HK-2 (cell line): ENCODE data around the gene IL9.

Experiments used
- DNase-seq: peaks from one replicate; pipeline ENCODE4 v3.0.0-alpha.2; 2018; ENCODE audit not compliant: unreplicated experiment

The IL9 gene

DNA sequence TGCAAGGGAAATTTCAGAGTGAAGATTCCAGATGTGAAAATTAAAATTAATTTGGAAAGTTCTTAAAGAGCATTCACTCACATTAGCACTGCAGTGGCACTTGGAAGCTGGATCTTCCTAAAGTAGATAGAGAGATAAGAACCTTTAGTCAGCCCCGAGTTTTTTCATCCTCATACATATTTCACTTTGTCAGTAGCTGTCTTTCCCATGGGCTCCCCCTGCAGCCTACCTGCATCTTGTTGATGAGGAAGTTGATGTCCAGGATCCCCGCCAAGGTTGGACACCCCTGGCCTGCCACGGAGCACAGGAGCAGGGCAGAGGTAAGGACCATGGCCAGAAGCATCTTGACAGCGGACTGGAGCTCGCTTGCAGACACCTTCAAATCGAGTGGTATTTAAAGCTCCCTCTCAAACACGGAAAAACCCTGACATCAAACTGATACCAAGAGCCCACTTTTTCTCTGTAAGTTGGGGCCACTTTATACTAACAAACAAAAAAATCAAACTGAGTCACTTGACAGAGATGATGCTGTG, at the start of gene IL9:
TSS of gene IL9 (minus strand) at position 368 of the 533 bp plus-strand sequence. CDS start at position 343, 25 bp downstream.
- DNase-seq, result no peak

DNA sequence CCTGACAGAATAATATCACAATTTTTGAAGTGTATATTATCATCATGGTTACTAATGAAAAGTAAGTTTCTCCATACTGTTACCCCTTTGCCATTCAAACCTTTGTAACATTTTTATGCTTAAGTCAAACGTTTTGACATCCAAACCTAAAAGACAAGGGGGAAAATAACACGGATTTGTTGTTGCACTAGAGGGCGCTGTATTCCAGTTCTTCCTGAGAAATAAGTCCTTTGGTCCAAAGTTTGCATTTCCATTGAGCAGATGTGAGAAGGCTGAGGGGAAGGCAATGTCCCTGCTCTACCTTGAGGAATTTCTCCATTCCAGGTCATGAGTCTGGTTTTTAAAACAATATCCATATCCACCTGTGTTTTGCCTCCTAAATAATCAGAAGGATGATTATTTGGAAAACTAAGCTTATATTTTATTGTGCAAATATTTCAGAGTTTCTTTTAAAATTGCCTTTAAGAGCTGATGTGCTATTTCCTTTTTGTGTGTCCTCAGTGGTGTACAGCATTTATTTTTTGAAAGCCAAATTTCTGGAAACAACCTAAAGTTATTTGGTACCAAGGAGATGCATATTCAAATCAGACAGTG, 49.4 kb upstream of the IL9 start:
- peak; percentile 22 for DNase-seq

DNA sequence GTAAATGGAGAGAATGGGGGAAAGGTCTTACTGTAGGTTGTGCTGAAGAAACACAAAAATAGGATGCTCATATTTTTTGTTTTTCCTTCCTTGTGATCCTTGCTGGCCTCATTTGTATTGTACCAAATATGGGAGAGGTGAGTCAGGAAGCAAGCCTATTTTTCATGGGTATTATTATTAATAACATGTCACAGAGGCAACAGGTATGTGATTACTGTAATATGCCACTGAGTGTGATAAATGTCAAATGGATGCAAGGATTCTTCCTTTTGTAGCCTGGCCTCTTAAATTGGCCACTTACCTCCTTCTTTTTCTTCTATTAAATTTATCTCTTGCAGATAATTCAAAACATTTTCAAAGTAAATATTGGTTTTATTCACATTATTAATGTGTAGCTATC, 48.9 kb upstream of the IL9 start:
- no peak for DNase-seq

DNA sequence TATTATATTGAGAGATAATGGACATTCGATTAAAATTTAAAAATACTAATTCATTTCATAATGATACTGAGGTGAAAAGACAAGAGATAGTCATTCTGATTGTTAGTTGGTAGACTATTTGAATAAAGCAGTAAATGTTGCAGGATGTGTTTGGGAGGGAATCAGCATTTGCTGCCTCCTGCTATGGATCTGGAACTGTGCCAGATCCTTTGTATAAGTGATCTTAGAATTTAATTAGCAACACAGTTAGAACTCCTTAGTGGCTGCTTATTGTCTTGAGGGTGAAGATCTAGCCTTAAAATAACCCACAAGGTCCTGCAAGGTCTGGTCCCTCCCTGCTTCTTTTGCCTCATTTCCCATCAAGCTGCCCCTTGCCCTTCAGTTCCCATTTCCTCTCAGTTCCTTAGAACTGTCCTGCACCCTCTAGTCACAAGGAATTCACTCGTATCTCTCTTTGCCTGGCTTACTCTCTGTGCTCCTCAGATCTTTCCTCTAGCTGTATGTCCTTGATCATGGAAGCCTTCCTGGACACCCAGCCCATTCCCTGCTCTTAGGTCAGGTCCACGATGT, 46.6 kb upstream of the IL9 start:
- DNase-seq, result no peak

DNA sequence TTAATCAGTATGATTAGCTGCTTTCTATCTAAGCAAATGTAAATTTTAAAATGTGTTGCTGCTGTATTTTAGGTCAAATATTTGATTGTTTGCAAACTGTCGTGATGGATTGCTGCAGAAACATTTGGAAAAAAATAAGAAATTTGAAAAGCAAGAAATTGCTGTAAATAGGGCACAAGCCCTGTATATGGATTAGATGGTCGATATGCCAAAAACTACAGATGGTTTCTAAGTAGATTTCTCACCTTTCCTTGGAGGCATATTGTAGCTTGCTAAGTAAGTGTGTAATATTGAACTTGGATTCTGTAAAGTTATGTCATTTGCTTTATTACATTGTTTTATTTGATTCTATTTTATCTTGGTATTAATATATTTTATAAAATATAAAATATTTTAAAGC, 46.1 kb upstream of the IL9 start:
- DNase-seq, result no peak

DNA sequence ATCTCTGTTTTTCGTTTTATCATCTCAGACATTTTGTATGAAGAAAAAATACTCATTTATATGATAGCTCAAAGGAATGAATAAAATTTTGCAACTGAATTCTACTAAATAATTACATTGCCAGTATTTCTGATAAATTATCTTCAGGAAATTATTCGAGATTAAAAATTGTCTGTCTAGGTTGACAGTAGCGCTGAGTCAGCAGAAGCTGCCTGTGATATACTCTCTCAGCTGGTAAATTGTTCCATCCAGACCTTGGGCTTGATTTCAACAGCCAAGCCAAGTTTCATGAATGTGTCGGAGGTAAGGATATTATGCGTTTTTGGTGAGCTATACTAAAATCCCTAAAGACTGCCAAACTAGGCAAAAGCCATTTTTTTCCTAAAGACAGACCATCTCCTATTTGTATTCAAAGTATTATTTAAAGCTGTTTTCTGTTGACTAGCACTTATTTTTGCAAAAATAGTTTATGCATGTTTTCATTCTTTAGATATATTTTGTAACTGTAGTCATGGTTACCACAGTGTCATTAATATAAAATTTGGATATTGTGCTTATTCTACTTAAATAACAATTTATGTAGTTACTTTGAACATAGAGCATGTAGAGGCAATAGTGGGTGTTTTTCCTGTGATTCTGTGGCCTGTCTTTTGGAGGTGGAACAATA, 41.7 kb upstream of the IL9 start:
- no peak for DNase-seq

DNA sequence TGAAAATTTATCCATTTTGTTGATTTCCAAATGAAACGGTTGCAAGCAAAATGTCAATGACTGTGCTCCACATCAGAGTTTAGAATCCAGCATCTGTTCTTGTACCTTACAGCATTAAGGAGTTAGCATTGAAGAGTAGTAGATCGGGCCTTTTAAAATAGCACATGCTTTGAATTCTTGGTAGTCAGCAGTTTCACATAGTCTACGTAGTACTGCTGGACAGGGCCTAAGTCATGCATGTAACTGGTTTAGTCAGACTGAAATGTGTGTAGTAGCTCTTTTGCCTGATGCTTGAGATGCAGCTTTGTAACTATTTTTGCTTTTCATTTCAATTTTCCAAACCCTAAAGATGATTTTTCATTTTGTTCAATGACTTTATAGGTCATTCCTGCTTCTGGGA, 39.3 kb upstream of the IL9 start:
- no peak for DNase-seq

DNA sequence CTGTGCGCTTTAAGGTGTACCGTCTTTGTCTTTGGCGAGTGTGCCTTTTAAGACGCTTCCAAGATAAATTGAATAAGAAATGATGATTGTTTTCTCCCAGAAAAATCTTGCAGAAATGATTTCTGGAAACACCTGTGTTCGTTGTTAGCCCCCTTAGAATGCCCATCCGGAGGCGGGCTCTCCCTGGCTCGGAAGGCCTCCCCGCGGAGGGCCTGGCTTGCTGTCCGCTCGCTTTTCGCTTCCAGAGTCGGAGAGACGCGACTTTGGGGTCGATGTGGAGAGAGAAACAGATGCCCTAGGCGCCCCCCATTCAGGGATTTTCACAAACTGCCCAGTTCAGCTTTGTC, 35.3 kb upstream of the IL9 start:
- DNase-seq, result no peak

DNA sequence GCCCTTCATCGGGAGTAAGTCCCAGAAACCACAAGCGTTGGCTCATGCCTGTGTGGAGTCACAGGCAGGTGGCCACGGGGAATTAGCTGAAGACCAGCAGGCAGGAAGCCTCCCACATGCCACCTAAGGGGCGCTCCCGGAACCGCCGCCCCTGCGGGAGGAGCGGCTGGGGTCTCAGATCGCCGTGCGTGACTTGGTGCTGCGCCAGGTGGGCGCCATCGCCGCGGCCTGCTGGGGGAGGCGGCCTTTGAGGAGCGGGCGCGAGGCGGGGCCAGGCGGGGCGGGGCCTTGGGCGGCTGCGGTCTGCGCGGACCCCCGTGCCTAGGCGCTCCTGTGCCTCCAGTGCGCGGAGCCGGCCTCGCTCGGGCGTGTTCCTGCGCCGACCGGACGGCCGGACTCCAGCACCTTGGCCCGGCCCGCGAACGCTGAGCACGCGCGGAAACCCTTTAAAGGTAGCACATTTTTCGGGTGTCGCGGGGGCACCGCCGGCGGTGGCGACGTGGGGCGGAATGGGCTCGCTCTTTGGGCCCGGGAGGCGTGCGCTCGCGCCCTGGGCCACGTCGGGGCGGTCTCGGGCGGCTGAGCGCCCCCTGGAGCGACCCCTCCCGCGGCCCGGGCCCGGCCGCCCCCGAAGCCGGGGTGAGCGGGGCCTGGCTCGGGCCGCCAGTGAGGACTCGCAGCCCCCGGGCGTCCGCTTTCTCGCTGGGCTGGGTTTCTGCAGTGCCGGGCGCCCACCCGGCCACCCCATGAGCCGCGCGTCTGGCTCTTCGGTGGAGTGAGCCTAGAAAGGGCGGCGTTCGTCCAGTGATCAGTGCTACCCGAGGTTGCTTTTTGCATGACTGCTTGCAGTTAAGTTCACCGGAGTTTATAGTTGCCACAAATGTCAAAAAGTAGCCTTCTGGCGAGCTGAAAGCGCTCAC, 34.6 kb upstream of the IL9 start:
- DNase-seq, result peak; percentile 47

DNA sequence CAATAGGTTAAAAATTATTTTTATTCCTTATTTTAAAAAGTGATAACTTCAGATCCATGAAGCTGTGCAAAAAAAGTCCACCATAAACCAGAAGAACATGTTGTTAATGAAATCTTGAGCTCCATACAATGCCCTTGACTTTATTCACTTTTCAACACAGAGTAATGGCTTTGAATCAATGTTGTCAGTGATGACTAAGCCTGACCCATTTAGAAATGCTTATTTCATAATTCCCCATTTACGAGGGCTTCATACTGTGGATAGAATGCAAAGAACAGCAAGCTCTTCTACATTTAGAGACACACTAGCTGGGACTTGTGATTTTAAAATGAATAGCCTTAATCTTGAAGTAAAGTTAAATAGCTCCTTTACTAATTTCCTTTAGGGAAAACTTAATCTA, 25.7 kb upstream of the IL9 start:
- DNase-seq, result no peak

DNA sequence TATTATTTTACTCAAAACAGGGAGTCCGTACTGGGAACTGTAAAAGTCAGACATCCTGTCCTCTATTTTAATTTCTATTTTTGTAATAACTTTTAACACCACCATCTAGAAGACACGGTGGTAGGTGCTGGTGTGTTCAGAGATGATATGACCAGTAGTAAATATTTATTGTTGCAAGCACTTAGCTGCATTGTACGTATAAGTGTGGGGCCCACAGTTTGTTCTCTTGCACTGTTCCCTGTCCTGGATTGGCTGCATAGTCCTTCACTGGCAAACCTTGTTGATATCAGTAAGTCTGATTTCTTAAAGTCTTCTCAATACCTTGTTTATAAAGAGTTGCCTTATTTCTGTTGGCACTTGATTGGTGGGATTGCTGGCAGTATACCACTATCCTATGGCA, 24.6 kb upstream of the IL9 start:
- no peak for DNase-seq

DNA sequence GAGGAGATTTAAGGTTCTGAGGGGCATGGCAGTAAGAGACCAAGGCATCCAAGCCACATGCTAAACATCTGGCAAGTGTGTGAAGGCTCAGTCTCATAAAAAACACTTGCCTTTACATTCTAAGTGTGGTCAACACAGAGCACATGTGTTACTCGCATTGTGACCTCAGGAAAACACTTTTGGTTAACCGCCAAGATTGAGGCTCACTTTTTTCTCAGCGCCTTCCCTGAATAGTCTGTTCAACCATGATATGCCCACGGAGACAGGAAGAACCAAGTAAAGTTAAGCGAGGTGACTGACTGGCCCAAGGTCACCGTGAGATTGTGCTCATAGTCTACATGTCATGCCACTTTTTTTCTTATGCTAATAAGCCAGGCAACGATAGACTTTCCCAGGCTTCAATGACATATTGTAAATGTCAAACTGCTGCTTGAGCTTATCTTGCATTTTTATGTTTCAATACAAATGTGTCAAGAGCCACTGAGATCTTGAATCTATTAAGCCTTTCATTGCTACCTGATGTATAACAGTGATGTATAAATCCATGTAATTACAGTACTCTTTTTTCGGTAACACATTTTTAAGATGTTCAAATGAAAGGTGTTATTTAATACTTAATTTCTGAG, 21.1 kb upstream of the IL9 start:
- DNase-seq, result no peak

DNA sequence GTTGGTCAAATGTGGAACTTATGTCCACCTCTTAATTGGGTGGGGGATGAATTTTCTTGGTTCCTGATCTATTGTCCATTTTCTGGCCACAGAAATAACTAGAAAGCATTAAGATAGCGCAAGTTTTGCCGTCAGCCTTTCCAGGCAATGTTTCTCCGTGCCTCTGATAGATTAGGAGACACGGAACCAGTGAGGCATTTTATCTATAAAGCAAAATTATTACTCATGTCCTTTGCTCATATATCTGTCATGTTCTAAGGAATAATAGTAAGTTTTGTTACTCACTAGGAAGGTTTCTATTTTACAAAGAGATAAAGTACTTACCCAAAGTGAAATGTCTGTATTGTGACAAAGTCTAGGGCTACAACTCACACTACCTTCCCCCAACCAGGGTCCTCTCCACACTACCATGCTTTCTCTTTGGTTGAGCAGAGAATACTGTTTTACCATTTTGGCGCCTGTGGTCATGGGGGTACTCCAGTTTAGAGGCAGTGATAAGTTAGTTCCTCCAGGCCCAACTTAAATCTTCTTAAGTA, 19.9 kb upstream of the IL9 start:
- no peak for DNase-seq

DNA sequence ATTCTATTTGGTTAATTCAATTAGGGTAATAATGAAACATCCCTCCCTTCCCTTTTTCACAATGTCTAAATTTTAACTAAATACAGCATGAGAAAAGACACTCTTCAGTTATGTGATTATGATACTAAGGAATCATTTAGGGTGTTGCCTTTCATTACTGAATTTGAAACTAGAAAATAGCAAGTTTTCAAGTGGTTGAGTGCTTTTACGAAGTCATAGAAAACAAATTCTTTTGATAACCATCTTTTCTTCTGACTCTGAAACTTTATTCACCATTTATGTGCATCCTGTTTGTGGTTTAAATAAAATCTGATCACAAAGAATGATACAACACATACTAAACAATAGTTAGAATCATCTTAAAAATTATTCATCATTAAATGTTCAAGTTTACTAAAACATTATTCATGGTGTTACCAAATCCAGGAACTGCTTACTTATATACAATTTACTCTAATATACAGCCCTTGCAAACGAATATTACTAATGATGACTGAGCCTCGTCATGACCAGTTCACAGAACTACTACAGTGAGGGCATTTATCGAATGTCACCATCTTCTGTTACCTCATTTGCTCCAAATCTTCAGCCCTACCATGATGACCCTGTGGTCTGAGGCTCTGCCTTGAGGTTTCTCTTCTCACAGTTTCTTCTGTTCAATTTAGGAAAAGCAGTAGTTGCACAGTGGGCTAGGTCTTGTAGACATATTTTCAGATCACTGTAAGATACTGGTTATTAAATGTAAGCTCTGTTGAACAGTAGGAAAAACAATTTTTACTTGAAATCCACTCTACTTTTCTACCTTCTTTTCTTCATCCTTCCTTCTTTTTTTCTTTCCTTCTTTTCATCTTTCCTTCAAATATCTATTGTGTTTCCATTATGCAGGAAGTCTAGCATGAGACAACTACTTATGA, 18.3 kb upstream of the IL9 start:
- no peak for DNase-seq

DNA sequence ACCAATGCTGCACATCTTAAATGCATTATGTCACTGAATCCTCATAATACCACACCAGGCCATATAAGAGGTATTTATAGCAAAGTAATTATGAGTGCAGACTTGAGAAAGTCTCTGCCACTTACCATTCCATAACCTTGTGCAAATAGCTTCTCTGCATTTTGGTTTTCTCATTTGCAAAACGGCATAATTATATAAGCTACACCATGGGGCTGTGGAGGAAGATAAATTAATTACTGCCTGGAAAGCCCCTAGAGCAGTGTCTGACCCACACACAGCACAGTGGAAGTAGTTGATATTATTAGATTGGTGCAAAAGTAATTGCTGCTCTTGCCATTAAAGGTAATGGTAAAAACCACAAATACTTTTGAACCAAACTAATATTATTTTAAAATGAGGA, 9.5 kb upstream of the IL9 start:
- no peak for DNase-seq

DNA sequence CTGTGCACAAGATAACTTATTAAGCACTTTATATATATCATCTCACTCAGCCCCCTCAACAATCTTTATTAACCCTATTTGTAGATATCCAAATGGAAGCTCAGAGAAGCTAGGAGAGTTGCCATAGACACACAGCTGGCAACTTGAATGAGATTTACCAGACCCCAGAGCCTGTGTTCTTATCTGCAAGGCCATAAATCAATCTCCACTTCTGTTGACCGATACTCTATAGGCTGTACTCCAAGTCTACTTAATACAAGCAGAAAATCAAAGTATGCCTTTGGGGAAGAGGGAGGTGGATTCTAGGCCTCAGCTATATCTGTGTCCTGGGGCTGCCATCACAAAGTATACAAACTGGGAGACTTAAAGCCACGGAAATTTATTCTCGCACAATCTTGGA, 6.0 kb upstream of the IL9 start:
- no peak for DNase-seq

DNA sequence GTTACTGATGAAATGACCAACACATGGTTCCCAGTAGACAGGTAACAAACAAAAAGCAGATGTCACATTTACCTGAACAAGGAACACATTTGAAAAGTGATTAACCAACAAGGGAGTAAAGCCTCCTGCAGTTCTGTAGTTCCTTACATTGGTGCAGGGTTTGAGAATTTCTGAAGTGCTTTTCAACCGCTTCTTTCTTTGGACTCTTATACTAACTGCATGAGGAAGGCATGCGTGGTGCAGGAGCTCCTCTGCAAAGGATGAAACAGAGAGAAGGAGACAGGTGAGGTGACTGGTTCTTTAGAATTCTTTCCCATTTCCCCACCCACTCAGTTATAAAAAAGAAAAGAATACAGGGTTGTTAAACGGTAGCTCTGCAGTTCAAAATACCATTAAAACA, 4.6 kb upstream of the IL9 start:
- no peak for DNase-seq

DNA sequence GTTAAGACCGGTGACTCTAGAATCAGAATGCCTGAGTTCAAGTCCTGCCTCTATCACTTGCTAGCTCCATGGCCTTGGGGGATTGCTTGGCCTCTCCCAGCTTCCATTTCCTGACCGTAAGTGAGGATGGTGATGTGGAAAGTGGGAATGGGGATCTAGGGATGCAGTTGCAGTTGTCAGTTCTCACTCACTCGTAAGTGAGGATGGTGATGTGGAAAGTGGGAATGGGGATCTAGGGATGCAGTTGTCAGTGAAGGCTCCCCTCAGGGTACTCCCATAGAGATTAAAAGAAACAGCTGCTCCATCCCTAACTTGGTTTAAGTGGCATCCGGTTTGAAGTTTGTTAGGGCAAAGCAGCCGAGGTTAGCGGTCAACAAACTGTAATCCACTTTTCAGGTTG, 3.0 kb upstream of the IL9 start:
- DNase-seq, result no peak

DNA sequence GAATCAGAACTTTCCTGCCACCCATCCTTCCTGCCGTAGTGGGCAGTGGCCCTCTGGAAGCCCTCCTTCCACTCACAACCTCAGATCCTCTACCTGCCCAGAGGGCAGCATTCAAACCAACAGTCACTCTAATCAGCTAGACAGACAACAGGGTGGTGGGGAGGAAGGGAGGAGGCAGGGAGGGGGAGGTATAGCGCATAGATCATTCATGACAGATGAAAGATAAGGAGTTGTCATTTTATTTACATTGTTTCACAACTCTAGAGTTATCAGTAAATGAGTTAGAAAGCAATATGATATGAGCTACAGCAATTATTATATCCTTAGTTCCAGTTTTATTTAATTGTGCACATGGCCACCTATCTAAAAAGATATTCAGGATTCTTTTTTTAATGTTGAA, 852 bp downstream of the IL9 start:
- no peak for DNase-seq

DNA sequence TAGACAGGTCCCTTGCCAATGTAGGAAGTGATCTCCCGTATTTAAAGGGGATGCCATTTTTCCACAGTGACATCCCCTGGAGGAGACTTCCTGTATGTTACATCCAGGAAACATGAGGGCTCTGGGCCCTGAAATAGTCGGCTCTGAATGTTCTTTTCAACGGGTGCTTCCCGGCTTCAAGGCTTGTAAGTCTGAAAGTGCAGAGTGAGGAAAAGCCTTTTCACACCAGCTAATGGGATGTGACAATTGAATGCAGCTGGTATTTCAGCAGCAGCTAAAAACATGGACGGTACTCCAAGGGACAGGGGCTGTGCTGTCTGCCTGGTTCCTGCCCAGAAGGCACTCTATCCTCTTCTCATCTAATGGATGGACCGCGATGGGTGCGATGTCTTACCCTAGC, 1.4 kb downstream of the IL9 start:
- no peak for DNase-seq

DNA sequence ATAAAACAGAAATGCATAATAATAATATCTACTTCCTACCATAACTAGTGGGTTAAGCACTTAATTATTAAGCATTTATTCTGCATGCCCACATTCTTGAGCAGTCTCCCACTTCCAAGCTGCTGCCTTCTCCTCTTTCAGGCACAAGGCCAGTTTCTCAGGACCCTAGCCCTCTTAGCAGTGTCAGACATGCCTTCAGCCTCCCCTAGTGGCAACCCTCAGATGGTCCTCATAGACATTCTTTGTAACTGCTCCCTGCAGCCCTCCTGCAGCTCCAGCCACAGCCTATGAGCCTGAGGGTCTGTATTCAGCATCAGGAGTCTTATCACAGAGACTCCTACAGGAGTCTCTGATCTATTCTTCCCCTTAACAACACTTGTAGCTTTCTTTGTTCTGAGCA, 3.9 kb downstream of the IL9 start:
- DNase-seq, result no peak
